WTC11 (cell line): Measurements from ENCODE around the gene NLRP3. TPM values are rescaled to one million over a fixed set of nuclear protein-coding genes. Genes with fewer than 3 reads are reported as not detected.

Source experiments
- ATAC-seq: fragments of 200-7000 bp; cut with Tn5 transposase; 2 replicates; pipeline ENCODE4 v1.10.0; 2021; ENCODE audit warnings: mild to moderate bottlenecking, moderate library complexity
- CTCF ChIA-PET: fragments of 300-600 bp; sonication (Branson Sonifier 250); formaldehyde crosslinking; loops from one replicate; lab custom pipeline; 2021; ENCODE audit warnings: antibody characterized with exemption; lab: Charles Lee
- POLR2A ChIA-PET: fragments of 350-600 bp; sonication (Branson Sonifier 250); formaldehyde crosslinking; loops from one replicate; lab custom pipeline; 2021; ENCODE audit warnings: antibody characterized with exemption; lab: Charles Lee
- DNase-seq: peaks from one replicate; pipeline ENCODE4 v3.0.0; 2021; ENCODE audit warnings: low spot score
- H3K27ac Mint-ChIP-seq: 2 replicates; pipeline ENCODE4 v1.8.0; 2021; ENCODE audit warnings: mixed read lengths
- H3K27me3 Mint-ChIP-seq: 2 replicates; pipeline ENCODE4 v1.8.0; 2021; ENCODE audit warnings: low read depth, mild to moderate bottlenecking, moderate library complexity, mixed read lengths
- H3K36me3 Mint-ChIP-seq: 2 replicates; pipeline ENCODE4 v1.8.0; 2021; ENCODE audit warnings: mixed read lengths
- H3K4me1 Mint-ChIP-seq: 2 replicates; pipeline ENCODE4 v1.8.0; 2022; ENCODE audit warnings: mixed read lengths
- H3K4me3 Mint-ChIP-seq: 2 replicates; pipeline ENCODE4 v1.8.0; 2021; ENCODE audit warnings: mild to moderate bottlenecking, moderate library complexity, mixed read lengths
- H3K9me3 Mint-ChIP-seq: 2 replicates; pipeline ENCODE4 v1.8.0; 2021; ENCODE audit warnings: mixed read lengths
- CREM ChIP-seq: sonication (generic); formaldehyde crosslinking; IDR thresholded peaks from 2 replicates; pipeline ENCODE4 v1.8.1; 2022; ENCODE audit warnings: mild to moderate bottlenecking, missing genetic modification reagents, moderate library complexity
- EMX1 ChIP-seq: fragments of 250-450 bp; sonication (Bioruptor Pico); IDR thresholded peaks from 2 replicates; pipeline ENCODE4 v1.8.0; 2021; ENCODE audit warnings: mild to moderate bottlenecking
- FOXP1 ChIP-seq: sonication (generic); formaldehyde crosslinking; IDR thresholded peaks from 2 replicates; pipeline ENCODE4 v1.8.0; 2022; ENCODE audit warnings: missing genetic modification reagents, mild to moderate bottlenecking, moderate library complexity, borderline replicate concordance
- GTF2I ChIP-seq: fragments of 250-450 bp; sonication (Bioruptor Pico); conservative IDR thresholded peaks from 2 replicates; pipeline ENCODE4 v1.4.0; 2021; ENCODE audit warnings: mild to moderate bottlenecking
- HMGXB4 ChIP-seq: sonication (generic); formaldehyde crosslinking; IDR thresholded peaks from 2 replicates; pipeline ENCODE4 v1.8.1; 2023; ENCODE audit warnings: mild to moderate bottlenecking, moderate library complexity, missing genetic modification reagents
- IRF1 ChIP-seq: sonication (generic); formaldehyde crosslinking; IDR thresholded peaks from 2 replicates; pipeline ENCODE4 v1.8.0; 2023; ENCODE audit warnings: missing genetic modification reagents
- IRF2 ChIP-seq: sonication (generic); formaldehyde crosslinking; IDR thresholded peaks from 2 replicates; pipeline ENCODE4 v1.8.0; 2022; ENCODE audit warnings: low read depth, missing genetic modification reagents, borderline replicate concordance
- MAX ChIP-seq: sonication (generic); formaldehyde crosslinking; IDR thresholded peaks from 2 replicates; pipeline ENCODE4 v1.8.0; 2022; ENCODE audit warnings: mild to moderate bottlenecking, missing genetic modification reagents
- MYBL2 ChIP-seq: sonication (generic); formaldehyde crosslinking; IDR thresholded peaks from 2 replicates; pipeline ENCODE4 v1.8.1; 2023; ENCODE audit warnings: mild to moderate bottlenecking, moderate library complexity, missing genetic modification reagents
- NR1H2 ChIP-seq: sonication (generic); formaldehyde crosslinking; IDR thresholded peaks from 2 replicates; pipeline ENCODE4 v1.9.0; 2021; ENCODE audit warnings: mild to moderate bottlenecking, moderate library complexity, missing genetic modification reagents
- OVOL2 ChIP-seq: fragments of 250-450 bp; sonication (Bioruptor Pico); IDR thresholded peaks from 2 replicates; pipeline ENCODE4 v1.9.0; 2021; ENCODE audit warnings: mild to moderate bottlenecking, borderline replicate concordance
- SOX15 ChIP-seq: fragments of 250-450 bp; sonication (Bioruptor Pico); IDR thresholded peaks from 2 replicates; pipeline ENCODE4 v1.9.0; 2021; ENCODE audit warnings: mild to moderate bottlenecking
- TCF7 ChIP-seq: sonication (generic); formaldehyde crosslinking; IDR thresholded peaks from 2 replicates; pipeline ENCODE4 v1.8.0; 2022; ENCODE audit warnings: mild to moderate bottlenecking, low read depth, missing genetic modification reagents, moderate library complexity
- TEAD4 ChIP-seq: sonication (generic); formaldehyde crosslinking; IDR thresholded peaks from 2 replicates; pipeline ENCODE4 v1.8.0; 2022; ENCODE audit warnings: mild to moderate bottlenecking, missing genetic modification reagents
- USF2 ChIP-seq: sonication (generic); formaldehyde crosslinking; IDR thresholded peaks from 2 replicates; pipeline ENCODE4 v1.8.1; 2023; ENCODE audit warnings: mild to moderate bottlenecking, missing genetic modification reagents, moderate library complexity
- ZNF138 ChIP-seq: sonication (generic); formaldehyde crosslinking; conservative IDR thresholded peaks from 2 replicates; pipeline ENCODE4 v1.8.1; 2022; ENCODE audit warnings: mild to moderate bottlenecking, moderate library complexity, missing genetic modification reagents
- ZNF512 ChIP-seq: sonication (generic); formaldehyde crosslinking; IDR thresholded peaks from 2 replicates; pipeline ENCODE4 v1.8.1; 2022; ENCODE audit warnings: missing genetic modification reagents, borderline replicate concordance
- total RNA-seq: library from RNA; stranded (reverse); gene quantifications from 3 replicates; pipeline ENCODE4 v1.2.3, GENCODE V29; 2021
- TF ChIP-seq, protein P1 (sequence below): fragments of 250-450 bp; sonication (Bioruptor Pico); IDR thresholded peaks from 2 replicates; pipeline ENCODE4 v2.1.2; 2022; ENCODE audit warnings: mild to moderate bottlenecking, moderate library complexity
- TF ChIP-seq, protein P2 (sequence below): sonication (generic); formaldehyde crosslinking; IDR thresholded peaks from 2 replicates; pipeline ENCODE4 v1.8.1; 2022; ENCODE audit warnings: mild to moderate bottlenecking, missing genetic modification reagents, moderate library complexity, borderline replicate concordance
- TF ChIP-seq, protein P3 (sequence below): sonication (generic); formaldehyde crosslinking; IDR thresholded peaks from 2 replicates; pipeline ENCODE4 v1.8.1; 2022; ENCODE audit warnings: low read depth, missing genetic modification reagents, borderline replicate concordance
- TF ChIP-seq, protein P4 (sequence below): sonication (generic); formaldehyde crosslinking; IDR thresholded peaks from 2 replicates; pipeline ENCODE4 v1.8.1; 2022; ENCODE audit warnings: mild to moderate bottlenecking, moderate library complexity, missing genetic modification reagents
- TF ChIP-seq, protein P5 (sequence below): fragments of 250-450 bp; sonication (Bioruptor Pico); IDR thresholded peaks from 2 replicates; pipeline ENCODE4 v1.8.0; 2021; ENCODE audit warnings: mild to moderate bottlenecking

The NLRP3 gene
- total RNA-seq, 1 experiment from 2014 or later = 0.11 TPM

DNA sequence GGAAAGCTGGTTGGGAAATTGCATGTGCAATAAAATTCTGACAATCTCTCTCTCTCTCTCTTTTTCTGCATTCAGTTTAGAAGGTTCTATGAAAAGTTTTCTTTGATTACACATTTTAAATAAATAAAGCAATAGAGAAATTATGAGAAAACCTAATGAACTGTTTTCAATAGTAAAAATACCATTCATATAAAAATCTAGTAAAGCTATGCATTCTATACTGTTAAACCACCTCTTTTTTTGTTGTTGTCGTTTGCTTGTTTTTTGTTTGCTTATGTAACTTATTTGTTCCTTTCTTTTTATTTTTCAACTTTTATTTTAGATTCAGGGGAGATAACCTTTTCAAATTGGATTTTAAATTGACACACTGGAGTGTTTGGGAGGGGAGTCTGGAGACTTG, 56.1 kb downstream of the NLRP3 start:
- H3K27me3 Mint-ChIP-seq = no peaks in the 10 kb centered on the region

DNA sequence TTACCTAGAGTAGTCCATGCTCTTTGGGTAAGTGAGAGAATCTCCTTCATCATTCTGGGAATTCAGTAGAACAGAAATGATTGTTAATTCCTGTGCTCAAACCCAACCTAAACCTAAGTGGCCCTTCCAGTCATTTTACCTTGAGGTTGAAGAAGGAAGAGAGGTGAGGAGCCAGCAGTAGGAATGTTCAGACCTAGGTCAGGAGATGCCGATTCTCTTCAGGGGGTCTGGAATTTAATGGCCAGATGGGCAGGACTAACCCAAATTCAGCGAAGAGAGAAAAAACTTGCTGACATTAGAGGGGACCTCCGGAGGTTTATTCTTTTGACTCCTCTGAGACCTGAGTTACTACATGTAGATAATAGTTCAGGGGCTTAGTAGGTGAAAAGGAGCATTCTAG, 58.4 kb downstream of the NLRP3 start:
- CTCF ChIA-PET = no interaction called here
- Mint-ChIP-seq H3K4me3 (no peak overlapping the region), H3K9me3 (peaks cover 18% of the 10 kb centered on the region), H3K27ac (peak overlapping the region; percentile 60; the same call in 1 of the 2 replicates), H3K4me1 (peaks cover 23% of the 10 kb centered on the region), H3K27me3 (no peaks in the 10 kb centered on the region), H3K36me3 (peaks cover 15% of the 10 kb centered on the region)
- DNase-seq (no peak), ATAC-seq (peak; percentile 65)
- POLR2A ChIA-PET = no interaction called here
- TF ChIP-seq TEAD4 (CRISPR knock-in tag) = no peak
- TF ChIP-seq USF2 (CRISPR knock-in tag) = no peak
- TF ChIP-seq, protein P1, sequence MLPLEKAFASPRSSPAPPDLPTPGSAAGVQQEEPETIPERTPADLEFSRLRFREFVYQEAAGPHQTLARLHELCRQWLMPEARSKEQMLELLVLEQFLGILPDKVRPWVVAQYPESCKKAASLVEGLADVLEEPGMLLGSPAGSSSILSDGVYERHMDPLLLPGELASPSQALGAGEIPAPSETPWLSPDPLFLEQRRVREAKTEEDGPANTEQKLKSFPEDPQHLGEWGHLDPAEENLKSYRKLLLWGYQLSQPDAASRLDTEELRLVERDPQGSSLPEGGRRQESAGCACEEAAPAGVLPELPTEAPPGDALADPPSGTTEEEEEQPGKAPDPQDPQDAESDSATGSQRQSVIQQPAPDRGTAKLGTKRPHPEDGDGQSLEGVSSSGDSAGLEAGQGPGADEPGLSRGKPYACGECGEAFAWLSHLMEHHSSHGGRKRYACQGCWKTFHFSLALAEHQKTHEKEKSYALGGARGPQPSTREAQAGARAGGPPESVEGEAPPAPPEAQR (CRISPR knock-in tag) = no peak
- no peak for TF ChIP-seq NR1H2 (CRISPR knock-in tag)
- no peak for TF ChIP-seq IRF1 (CRISPR knock-in tag)
- no peak for TF ChIP-seq GTF2I (CRISPR knock-in tag)
- TF ChIP-seq FOXP1 = no peak
- TF ChIP-seq ZNF138 (CRISPR knock-in tag) = no peak

More for the DNA sequence above, 56.1 kb downstream of the NLRP3 start:
- peaks cover 23% of the 10 kb centered on the region for H3K4me1 Mint-ChIP-seq
- ATAC-seq = no peak
- CTCF ChIA-PET = interaction anchor here (0.5 to 1.2 kb wide), 4 partner anchors 60 to 325 kb away, joined by 3 read pairs; no protein-coding TSS in a partner anchor
- TF ChIP-seq HMGXB4 (CRISPR knock-in tag) = no peak
- no peak for TF ChIP-seq IRF2 (CRISPR knock-in tag)
- TF ChIP-seq, protein P2, sequence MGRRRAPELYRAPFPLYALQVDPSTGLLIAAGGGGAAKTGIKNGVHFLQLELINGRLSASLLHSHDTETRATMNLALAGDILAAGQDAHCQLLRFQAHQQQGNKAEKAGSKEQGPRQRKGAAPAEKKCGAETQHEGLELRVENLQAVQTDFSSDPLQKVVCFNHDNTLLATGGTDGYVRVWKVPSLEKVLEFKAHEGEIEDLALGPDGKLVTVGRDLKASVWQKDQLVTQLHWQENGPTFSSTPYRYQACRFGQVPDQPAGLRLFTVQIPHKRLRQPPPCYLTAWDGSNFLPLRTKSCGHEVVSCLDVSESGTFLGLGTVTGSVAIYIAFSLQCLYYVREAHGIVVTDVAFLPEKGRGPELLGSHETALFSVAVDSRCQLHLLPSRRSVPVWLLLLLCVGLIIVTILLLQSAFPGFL (CRISPR knock-in tag) = no peak
- TF ChIP-seq, protein P3, sequence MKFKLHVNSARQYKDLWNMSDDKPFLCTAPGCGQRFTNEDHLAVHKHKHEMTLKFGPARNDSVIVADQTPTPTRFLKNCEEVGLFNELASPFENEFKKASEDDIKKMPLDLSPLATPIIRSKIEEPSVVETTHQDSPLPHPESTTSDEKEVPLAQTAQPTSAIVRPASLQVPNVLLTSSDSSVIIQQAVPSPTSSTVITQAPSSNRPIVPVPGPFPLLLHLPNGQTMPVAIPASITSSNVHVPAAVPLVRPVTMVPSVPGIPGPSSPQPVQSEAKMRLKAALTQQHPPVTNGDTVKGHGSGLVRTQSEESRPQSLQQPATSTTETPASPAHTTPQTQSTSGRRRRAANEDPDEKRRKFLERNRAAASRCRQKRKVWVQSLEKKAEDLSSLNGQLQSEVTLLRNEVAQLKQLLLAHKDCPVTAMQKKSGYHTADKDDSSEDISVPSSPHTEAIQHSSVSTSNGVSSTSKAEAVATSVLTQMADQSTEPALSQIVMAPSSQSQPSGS = no peak
- no peak for TF ChIP-seq ZNF512 (CRISPR knock-in tag)
- TF ChIP-seq SOX15 (CRISPR knock-in tag) = no peak
- TF ChIP-seq EMX1 (CRISPR knock-in tag) = no peak
- no peak for TF ChIP-seq CREM
- TF ChIP-seq, protein P4, sequence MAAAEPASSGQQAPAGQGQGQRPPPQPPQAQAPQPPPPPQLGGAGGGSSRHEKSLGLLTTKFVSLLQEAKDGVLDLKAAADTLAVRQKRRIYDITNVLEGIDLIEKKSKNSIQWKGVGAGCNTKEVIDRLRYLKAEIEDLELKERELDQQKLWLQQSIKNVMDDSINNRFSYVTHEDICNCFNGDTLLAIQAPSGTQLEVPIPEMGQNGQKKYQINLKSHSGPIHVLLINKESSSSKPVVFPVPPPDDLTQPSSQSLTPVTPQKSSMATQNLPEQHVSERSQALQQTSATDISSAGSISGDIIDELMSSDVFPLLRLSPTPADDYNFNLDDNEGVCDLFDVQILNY (CRISPR knock-in tag) = no peak
- TF ChIP-seq MYBL2 (CRISPR knock-in tag) = no peak
- no peak for TF ChIP-seq OVOL2
- TF ChIP-seq MAX (CRISPR knock-in tag) = no peak
- no peak for TF ChIP-seq TCF7
- TF ChIP-seq, protein P5, sequence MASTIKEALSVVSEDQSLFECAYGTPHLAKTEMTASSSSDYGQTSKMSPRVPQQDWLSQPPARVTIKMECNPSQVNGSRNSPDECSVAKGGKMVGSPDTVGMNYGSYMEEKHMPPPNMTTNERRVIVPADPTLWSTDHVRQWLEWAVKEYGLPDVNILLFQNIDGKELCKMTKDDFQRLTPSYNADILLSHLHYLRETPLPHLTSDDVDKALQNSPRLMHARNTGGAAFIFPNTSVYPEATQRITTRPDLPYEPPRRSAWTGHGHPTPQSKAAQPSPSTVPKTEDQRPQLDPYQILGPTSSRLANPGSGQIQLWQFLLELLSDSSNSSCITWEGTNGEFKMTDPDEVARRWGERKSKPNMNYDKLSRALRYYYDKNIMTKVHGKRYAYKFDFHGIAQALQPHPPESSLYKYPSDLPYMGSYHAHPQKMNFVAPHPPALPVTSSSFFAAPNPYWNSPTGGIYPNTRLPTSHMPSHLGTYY (CRISPR knock-in tag) = no peak
- TF ChIP-seq, all 79 proteins: peak for 0
- DNase-seq = no peak
- Mint-ChIP-seq H3K4me3 (no peak overlapping the region), H3K36me3 (peaks cover 15% of the 10 kb centered on the region), H3K27ac (no peak overlapping the region), H3K9me3 (peaks cover 18% of the 10 kb centered on the region)
- POLR2A ChIA-PET = no interaction called here
